AG09309 (cell line): ENCODE measurements around the gene MORN1.
"Not testable (repeated sequence)": the region's sequence is repeated elsewhere in the genome, so short reads cannot be mapped to it uniquely, and the experiment has no call there.

Source experiments
- DNase-seq: peaks from one replicate; pipeline ENCODE4 v3.0.0-alpha.2; 2010; ENCODE audit warnings: low read depth
- H3K4me3 ChIP-seq: 2 replicates; pipeline ENCODE4 v1.5.1; 2011; ENCODE audit warnings: mild to moderate bottlenecking, low read depth, low read length, moderate library complexity; ENCODE audit not compliant: control insufficient read depth
- TF ChIP-seq, protein P1 (sequence below): IDR thresholded peaks from 2 replicates; pipeline ENCODE4 v1.5.1; 2011; ENCODE audit warnings: mild to moderate bottlenecking, low read depth, low read length, inconsistent platforms; ENCODE audit not compliant: insufficient read depth, control insufficient read depth; ENCODE audit errors: missing control alignments

The MORN1 gene

DNA sequence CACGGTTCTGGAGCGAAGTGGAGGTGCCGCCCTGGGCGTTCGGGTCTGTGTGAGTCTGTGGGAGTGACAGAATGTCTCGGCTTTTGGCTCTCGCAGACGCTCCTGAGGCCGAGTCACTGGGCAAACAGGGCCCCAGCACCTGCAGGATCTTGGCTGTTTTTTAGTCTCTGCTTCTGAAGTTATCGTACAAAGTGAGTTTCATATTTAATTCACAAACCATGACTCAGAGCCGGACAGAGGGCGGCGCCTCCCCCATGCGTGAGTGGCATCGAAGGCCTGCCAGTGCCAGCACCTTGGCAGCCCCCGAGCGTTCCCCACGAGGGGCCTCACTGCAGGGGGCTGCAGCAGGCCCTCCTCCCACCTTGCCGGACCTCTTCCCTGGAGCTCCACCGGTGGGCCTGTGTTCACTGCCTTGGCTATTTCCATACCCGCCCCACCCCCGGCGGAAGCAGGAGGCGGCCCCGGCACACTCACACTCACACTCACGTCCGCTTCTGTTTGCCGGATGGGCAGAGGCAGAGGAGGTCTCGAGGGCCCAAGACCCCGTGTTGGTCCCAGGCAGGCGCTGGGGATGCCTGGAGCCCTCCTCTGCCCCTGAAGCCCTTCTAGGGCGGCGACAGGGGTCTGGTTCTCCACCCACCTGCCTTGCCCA lies 56.3 kb downstream of the MORN1 start:
- no peak for DNase-seq
- TF ChIP-seq, protein P1, sequence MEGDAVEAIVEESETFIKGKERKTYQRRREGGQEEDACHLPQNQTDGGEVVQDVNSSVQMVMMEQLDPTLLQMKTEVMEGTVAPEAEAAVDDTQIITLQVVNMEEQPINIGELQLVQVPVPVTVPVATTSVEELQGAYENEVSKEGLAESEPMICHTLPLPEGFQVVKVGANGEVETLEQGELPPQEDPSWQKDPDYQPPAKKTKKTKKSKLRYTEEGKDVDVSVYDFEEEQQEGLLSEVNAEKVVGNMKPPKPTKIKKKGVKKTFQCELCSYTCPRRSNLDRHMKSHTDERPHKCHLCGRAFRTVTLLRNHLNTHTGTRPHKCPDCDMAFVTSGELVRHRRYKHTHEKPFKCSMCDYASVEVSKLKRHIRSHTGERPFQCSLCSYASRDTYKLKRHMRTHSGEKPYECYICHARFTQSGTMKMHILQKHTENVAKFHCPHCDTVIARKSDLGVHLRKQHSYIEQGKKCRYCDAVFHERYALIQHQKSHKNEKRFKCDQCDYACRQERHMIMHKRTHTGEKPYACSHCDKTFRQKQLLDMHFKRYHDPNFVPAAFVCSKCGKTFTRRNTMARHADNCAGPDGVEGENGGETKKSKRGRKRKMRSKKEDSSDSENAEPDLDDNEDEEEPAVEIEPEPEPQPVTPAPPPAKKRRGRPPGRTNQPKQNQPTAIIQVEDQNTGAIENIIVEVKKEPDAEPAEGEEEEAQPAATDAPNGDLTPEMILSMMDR: no peak

GRCh38 chr1:2334366-2334765 lies 57.0 kb downstream of the MORN1 start:
- TF ChIP-seq, protein P1: no peak
- DNase-seq: no peak

More for the DNA sequence above, 56.3 kb downstream of the MORN1 start:
- H3K4me3 ChIP-seq: no peak overlapping the region

GRCh38 chr1:2331580-2331979 lies 59.8 kb downstream of the MORN1 start:
- DNase-seq, H3K4me3 ChIP-seq: not testable (repeated sequence)

More at GRCh38 chr1:2334366-2334765, 57.0 kb downstream of the MORN1 start:
- no peak overlapping the region for H3K4me3 ChIP-seq

GRCh38 chr1:2331200-2331544 lies 60.2 kb downstream of the MORN1 start:
- DNase-seq: no peak
- no peak overlapping the region for H3K4me3 ChIP-seq
- TF ChIP-seq, protein P1: no peak

- DNase-seq: peak; percentile 66
- no peak overlapping the region; the same call in 1 of the 2 replicates for H3K4me3 ChIP-seq
- TF ChIP-seq, protein P1: peak; percentile 4
These were observed 60.7 kb downstream of the MORN1 start for GRCh38 chr1:2330519-2331199.

- TF ChIP-seq, protein P1: no peak
- H3K4me3 ChIP-seq: no peak overlapping the region
- no peak for DNase-seq
These were observed 61.3 kb downstream of the MORN1 start for GRCh38 chr1:2330035-2330434.

GRCh38 chr1:2328676-2329455 lies 62.5 kb downstream of the MORN1 start:
- DNase-seq: no peak
- no peak overlapping the region for H3K4me3 ChIP-seq
- TF ChIP-seq, protein P1: no peak
